ENCODE measurements around the gene KCNC3. TPM values are rescaled to one million over a fixed set of nuclear protein-coding genes. Genes with fewer than 3 reads are reported as not detected.
"Not testable (repeated sequence)": the region's sequence is repeated elsewhere in the genome, so short reads cannot be mapped to it uniquely, and the experiment has no call there.

KCNC3 gene
- polyA plus RNA-seq, 2 of the 4 experiments (the other 2 are of a cell fraction): 0.17 to 1.4 TPM

- not testable (repeated sequence) for FAIRE-seq; DNase-seq (ENCODE audit: low read depth in 1 of 2, low spot score in 1 of 2); H3K4me2 ChIP-seq; ATAC-seq; H3K27ac ChIP-seq; H3K4me1 ChIP-seq; H3K4me3 ChIP-seq; H3K9me3 ChIP-seq
- 68% methylated on average over 8 of the region's 8 CpGs for WGBS (ENCODE audit: missing lambda C conversion rate)
- ChIA-PET POLR2A (interaction anchor here (0.6 kb wide), 1 partner anchor 457 kb away, joined by 3 read pairs; no protein-coding TSS in a partner anchor), CTCF (interaction anchor here (1.0 to 3.6 kb wide), 5 partner anchors 10 to 199 kb away, joined by 3 to 26 read pairs (median 3); no protein-coding TSS in a partner anchor)
Measured at GRCh38 chr19:50347089-50347581, 18.0 kb upstream of the KCNC3 start.

DNA sequence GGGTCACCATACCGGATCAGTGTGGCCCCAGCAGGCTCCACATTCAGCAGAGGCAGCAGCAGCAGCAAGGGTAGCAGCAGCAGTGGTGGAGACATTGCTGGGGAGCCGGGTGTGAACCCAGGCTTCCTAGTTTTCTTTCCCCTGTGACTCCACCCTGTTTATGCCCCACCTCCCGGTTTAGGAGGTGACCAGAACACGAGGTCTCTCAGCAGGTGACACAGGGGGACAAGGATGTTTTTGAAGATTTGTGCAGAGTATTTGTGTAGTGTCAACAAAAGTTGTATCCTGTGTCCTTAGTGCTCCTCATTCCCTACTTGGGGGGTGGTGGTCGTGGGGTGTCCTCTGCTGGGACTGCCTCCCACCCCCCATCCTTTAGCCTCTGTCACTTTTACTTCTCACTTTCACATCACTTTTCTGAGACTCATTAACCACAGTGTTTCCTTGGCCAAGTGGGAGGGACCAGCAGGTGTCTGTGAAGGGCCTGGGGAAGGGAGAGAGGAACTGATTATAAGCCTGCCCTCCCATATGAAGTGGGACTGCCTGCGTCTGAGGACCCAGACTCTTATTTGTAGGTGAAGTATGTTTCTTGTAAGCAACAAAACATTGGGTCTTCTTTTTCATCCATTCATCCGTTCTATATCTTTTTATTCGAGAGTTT is 15.6 kb upstream of the KCNC3 start:
- ChIA-PET POLR2A (interaction anchor here (1.3 kb wide), 1 partner anchor 11 kb away, joined by 5 read pairs; no protein-coding TSS in a partner anchor), CTCF (interaction anchor here (0.8 to 2.3 kb wide), 5 partner anchors 8 to 380 kb away, joined by 3 to 8 read pairs (median 6); no protein-coding TSS in a partner anchor)
- H3K4me3 ChIP-seq: no peak overlapping the region
- ATAC-seq (no peak), DNase-seq (ENCODE audit: low read depth in 1 of 2, low spot score in 1 of 2) (no peak), FAIRE-seq (no peak)
- TF ChIP-seq HOXB13 (CRISPR knock-in tag; IDR thresholded peaks at IDR 0.05; ENCODE audit: low read depth): no peak
- TF ChIP-seq EP300 (IDR thresholded peaks at IDR 0.05): no peak
- no peak for TF ChIP-seq HOXB5 (CRISPR knock-in tag; IDR thresholded peaks at IDR 0.05)
- TF ChIP-seq HDAC2 (IDR thresholded peaks at IDR 0.05): no peak
- no peak for TF ChIP-seq RNF2 (IDR thresholded peaks at IDR 0.05; ENCODE audit: borderline replicate concordance, low read depth)
- no peak for TF ChIP-seq SREBF2 (IDR thresholded peaks at IDR 0.05)
- TF ChIP-seq MAZ (IDR thresholded peaks at IDR 0.05; ENCODE audit: borderline replicate concordance, low read depth, low read length): no peak
- TF ChIP-seq USF2 (IDR thresholded peaks at IDR 0.05): no peak
- H3K4me2 ChIP-seq: no peak overlapping the region
- H3K9me3 ChIP-seq: peaks cover 14% of the 10 kb centered on the region; the same call in 2 of the 3 replicates
- 35% methylated on average over 8 of the region's 8 CpGs for WGBS (ENCODE audit: missing lambda C conversion rate)
- no peak overlapping the region for H3K27ac ChIP-seq
- no peaks in the 10 kb centered on the region for H3K4me1 ChIP-seq

DNA sequence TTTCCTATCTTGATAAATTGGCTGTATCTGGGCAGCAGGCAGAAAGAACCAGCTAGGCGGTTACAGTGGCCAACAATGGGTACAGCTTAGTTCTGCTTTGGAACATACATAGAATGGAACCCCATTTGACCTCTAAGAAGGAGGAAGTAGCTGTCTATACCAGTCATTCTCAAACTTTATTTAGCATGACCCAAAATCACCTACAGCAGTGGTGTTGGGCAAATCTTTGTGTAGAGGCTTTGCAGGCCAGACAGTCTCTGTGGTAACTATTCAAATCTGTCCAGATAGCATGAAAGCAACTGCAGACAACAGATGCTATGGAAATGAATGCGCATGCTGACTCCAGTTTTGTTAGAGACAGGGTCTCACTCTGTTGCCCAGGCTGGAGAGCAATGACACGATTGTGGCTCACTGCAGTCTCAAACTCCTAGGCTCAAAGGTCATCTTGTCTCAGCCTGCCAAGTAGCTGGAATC is 12.0 kb upstream of the KCNC3 start:
- CTCF ChIA-PET: interaction anchor here (1.1 to 4.7 kb wide), 5 partner anchors 10 to 120 kb away, joined by 3 to 27 read pairs (median 6); no protein-coding TSS in a partner anchor
- Histone ChIP-seq H3K27ac (no peak overlapping the region), H3K9me3 (peaks cover 14% of the 10 kb centered on the region; the same call in 2 of the 3 replicates), H3K4me1 (no peaks in the 10 kb centered on the region), H3K4me3 (no peak overlapping the region), H3K4me2 (no peak overlapping the region)
- DNase-seq (ENCODE audit: low read depth in 1 of 2, low spot score in 1 of 2) (no peak), FAIRE-seq (no peak), ATAC-seq (no peak)
- TF ChIP-seq, protein P1, sequence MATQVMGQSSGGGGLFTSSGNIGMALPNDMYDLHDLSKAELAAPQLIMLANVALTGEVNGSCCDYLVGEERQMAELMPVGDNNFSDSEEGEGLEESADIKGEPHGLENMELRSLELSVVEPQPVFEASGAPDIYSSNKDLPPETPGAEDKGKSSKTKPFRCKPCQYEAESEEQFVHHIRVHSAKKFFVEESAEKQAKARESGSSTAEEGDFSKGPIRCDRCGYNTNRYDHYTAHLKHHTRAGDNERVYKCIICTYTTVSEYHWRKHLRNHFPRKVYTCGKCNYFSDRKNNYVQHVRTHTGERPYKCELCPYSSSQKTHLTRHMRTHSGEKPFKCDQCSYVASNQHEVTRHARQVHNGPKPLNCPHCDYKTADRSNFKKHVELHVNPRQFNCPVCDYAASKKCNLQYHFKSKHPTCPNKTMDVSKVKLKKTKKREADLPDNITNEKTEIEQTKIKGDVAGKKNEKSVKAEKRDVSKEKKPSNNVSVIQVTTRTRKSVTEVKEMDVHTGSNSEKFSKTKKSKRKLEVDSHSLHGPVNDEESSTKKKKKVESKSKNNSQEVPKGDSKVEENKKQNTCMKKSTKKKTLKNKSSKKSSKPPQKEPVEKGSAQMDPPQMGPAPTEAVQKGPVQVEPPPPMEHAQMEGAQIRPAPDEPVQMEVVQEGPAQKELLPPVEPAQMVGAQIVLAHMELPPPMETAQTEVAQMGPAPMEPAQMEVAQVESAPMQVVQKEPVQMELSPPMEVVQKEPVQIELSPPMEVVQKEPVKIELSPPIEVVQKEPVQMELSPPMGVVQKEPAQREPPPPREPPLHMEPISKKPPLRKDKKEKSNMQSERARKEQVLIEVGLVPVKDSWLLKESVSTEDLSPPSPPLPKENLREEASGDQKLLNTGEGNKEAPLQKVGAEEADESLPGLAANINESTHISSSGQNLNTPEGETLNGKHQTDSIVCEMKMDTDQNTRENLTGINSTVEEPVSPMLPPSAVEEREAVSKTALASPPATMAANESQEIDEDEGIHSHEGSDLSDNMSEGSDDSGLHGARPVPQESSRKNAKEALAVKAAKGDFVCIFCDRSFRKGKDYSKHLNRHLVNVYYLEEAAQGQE (IDR thresholded peaks at IDR 0.05): no peak
- TF ChIP-seq SREBF2 (IDR thresholded peaks at IDR 0.05) (no peak), ZC3H11A (IDR thresholded peaks at IDR 0.05) (no peak), POLR2AphosphoS2 (conservative IDR thresholded peaks at IDR 0.05; ENCODE audit: low read length) (no peak), FOXS1 (CRISPR knock-in tag; IDR thresholded peaks at IDR 0.05) (no peak), TP53 (CRISPR knock-in tag; IDR thresholded peaks at IDR 0.05) (no peak), EHF (CRISPR knock-in tag; IDR thresholded peaks at IDR 0.05) (no peak), CBX8 (IDR thresholded peaks at IDR 0.05) (no peak), TFCP2L1 (CRISPR knock-in tag; IDR thresholded peaks at IDR 0.05) (no peak), HOXB5 (CRISPR knock-in tag; IDR thresholded peaks at IDR 0.05) (no peak), SMC3 (IDR thresholded peaks at IDR 0.05) (no peak), POLR2A (IDR thresholded peaks at IDR 0.05; ENCODE audit: low read length) (no peak), ZNF302 (CRISPR knock-in tag; IDR thresholded peaks at IDR 0.05) (no peak), EP300 (IDR thresholded peaks at IDR 0.05) (no peak), CHD4 (IDR thresholded peaks at IDR 0.05; ENCODE audit: borderline replicate concordance) (no peak), HOXA7 (CRISPR knock-in tag; IDR thresholded peaks at IDR 0.05) (no peak)
- TF ChIP-seq, protein P2, sequence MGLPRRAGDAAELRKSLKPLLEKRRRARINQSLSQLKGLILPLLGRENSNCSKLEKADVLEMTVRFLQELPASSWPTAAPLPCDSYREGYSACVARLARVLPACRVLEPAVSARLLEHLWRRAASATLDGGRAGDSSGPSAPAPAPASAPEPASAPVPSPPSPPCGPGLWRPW (IDR thresholded peaks at IDR 0.05): no peak
- TF ChIP-seq, protein P3, sequence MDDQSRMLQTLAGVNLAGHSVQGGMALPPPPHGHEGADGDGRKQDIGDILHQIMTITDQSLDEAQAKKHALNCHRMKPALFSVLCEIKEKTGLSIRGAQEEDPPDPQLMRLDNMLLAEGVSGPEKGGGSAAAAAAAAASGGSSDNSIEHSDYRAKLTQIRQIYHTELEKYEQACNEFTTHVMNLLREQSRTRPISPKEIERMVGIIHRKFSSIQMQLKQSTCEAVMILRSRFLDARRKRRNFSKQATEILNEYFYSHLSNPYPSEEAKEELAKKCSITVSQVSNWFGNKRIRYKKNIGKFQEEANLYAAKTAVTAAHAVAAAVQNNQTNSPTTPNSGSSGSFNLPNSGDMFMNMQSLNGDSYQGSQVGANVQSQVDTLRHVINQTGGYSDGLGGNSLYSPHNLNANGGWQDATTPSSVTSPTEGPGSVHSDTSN (IDR thresholded peaks at IDR 0.05): no peak
- TF ChIP-seq, protein P4, sequence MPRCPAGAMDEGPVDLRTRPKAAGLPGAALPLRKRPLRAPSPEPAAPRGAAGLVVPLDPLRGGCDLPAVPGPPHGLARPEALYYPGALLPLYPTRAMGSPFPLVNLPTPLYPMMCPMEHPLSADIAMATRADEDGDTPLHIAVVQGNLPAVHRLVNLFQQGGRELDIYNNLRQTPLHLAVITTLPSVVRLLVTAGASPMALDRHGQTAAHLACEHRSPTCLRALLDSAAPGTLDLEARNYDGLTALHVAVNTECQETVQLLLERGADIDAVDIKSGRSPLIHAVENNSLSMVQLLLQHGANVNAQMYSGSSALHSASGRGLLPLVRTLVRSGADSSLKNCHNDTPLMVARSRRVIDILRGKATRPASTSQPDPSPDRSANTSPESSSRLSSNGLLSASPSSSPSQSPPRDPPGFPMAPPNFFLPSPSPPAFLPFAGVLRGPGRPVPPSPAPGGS (IDR thresholded peaks at IDR 0.05): no peak
- POLR2A ChIA-PET: no interaction called here
- WGBS (ENCODE audit: missing lambda C conversion rate): 71% methylated on average over 3 of the region's 3 CpGs

All from A549 (cell line).